Chondrocyte (in vitro differentiated cells): ENCODE data around the gene RASSF7. TPM values are rescaled to one million over a fixed set of nuclear protein-coding genes. Genes with fewer than 3 reads are reported as not detected.
A peak's percentile ranks its signal among the peaks of the same experiment; 100 is the strongest.

Experiments
- DNase-seq: peaks from one replicate; pipeline ENCODE4 v3.0.0; 2021; ENCODE audit warnings: mixed read lengths, low spot score
- H3K27ac Mint-ChIP-seq: one replicate; pipeline ENCODE4 v1.8.0; 2021; ENCODE audit warnings: mild to moderate bottlenecking, moderate library complexity, mixed read lengths; ENCODE audit not compliant: unreplicated experiment
- H3K27me3 Mint-ChIP-seq: 2 replicates; pipeline ENCODE4 v1.8.0; 2021; ENCODE audit warnings: low read depth, mixed read lengths
- H3K36me3 Mint-ChIP-seq: 2 replicates; pipeline ENCODE4 v1.8.0; 2021; ENCODE audit warnings: low read depth, mixed read lengths
- H3K4me1 Mint-ChIP-seq: 2 replicates; pipeline ENCODE4 v1.8.0; 2021; ENCODE audit warnings: low read depth, mild to moderate bottlenecking, mixed read lengths
- H3K4me3 Mint-ChIP-seq: one replicate; pipeline ENCODE4 v1.8.0; 2021; ENCODE audit warnings: mild to moderate bottlenecking, moderate library complexity, mixed read lengths; ENCODE audit not compliant: unreplicated experiment
- H3K9me3 Mint-ChIP-seq: 2 replicates; pipeline ENCODE4 v1.8.0; 2021; ENCODE audit warnings: low read depth, mixed read lengths
- total RNA-seq: library from RNA; stranded (reverse); gene quantifications from 3 replicates; pipeline ENCODE4 v1.2.1, GENCODE V29; 2021
- TF ChIP-seq, protein P1 (sequence below): fragments of 200-600 bp; sonication (generic); IDR thresholded peaks from 2 replicates; pipeline ENCODE4 v1.5.0; 2021; ENCODE audit warnings: antibody characterized with exemption, mild to moderate bottlenecking, moderate library complexity

RASSF7 gene
- total RNA-seq, 1 donor from 2014 or later = 28.7 TPM

- Mint-ChIP-seq H3K27ac (peak overlapping the region; percentile 85), H3K27me3 (no peaks in the 10 kb centered on the region), H3K4me1 (peaks cover 49% of the 10 kb centered on the region), H3K4me3 (peak overlapping the region; percentile 84), H3K36me3 (no peaks in the 10 kb centered on the region), H3K9me3 (no peaks in the 10 kb centered on the region)
- TF ChIP-seq, protein P1, sequence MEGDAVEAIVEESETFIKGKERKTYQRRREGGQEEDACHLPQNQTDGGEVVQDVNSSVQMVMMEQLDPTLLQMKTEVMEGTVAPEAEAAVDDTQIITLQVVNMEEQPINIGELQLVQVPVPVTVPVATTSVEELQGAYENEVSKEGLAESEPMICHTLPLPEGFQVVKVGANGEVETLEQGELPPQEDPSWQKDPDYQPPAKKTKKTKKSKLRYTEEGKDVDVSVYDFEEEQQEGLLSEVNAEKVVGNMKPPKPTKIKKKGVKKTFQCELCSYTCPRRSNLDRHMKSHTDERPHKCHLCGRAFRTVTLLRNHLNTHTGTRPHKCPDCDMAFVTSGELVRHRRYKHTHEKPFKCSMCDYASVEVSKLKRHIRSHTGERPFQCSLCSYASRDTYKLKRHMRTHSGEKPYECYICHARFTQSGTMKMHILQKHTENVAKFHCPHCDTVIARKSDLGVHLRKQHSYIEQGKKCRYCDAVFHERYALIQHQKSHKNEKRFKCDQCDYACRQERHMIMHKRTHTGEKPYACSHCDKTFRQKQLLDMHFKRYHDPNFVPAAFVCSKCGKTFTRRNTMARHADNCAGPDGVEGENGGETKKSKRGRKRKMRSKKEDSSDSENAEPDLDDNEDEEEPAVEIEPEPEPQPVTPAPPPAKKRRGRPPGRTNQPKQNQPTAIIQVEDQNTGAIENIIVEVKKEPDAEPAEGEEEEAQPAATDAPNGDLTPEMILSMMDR = no peak
- DNase-seq = no peak
Measured at GRCh38 chr11:577611-577894, 16.8 kb downstream of the RASSF7 start.

- Mint-ChIP-seq H3K4me3 (peak overlapping the region; percentile 84), H3K36me3 (no peaks in the 10 kb centered on the region), H3K27ac (peak overlapping the region; percentile 85), H3K4me1 (peaks cover 49% of the 10 kb centered on the region), H3K27me3 (no peaks in the 10 kb centered on the region), H3K9me3 (no peaks in the 10 kb centered on the region)
- TF ChIP-seq, protein P1 = no peak
- DNase-seq = no peak
Measured at GRCh38 chr11:578276-579035, 17.7 kb downstream of the RASSF7 start.

DNA sequence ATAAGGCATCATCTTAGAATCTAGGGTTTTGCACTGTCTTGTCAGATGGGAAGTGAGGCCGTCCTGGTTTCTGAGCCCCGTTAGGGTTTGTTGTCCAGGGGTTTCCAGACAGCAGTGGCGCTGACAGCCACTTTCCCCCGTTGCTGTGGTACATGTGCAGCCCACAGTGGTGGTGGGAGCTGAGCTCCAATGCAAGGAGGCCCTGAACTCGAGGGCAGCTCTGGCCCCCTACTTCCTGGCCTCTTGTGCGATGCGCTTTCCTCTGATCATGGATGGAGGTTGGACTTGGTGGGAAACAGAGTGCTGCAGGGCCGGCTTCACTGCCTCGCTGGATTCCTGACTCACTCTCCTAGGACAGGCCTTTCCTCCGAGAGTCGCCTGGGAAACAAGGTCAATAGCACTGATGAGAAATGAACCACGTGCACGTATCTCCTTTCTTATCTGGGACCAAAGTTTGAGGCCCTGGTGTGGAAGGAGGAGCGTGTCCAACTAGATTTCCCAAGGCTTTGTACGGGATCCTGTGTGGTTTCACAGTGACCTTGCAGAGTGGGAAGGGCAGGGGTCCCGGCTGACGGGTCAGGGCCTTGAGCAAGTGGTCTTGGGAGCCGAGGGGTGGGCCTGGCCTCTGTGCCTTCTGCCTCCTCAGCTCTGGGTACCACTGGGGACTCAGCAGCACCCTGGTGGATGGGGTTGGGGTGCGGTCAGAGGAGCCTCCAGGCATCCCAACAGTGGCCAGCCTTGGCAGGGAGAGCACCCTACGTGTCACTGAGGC is 19.2 kb downstream of the RASSF7 start:
- H3K27me3 Mint-ChIP-seq = no peaks in the 10 kb centered on the region
- TF ChIP-seq, protein P1 = no peak
- peaks cover 37% of the 10 kb centered on the region for H3K4me1 Mint-ChIP-seq
- no peak overlapping the region for H3K4me3 Mint-ChIP-seq
- no peaks in the 10 kb centered on the region for H3K9me3 Mint-ChIP-seq
- no peak for DNase-seq
- H3K27ac Mint-ChIP-seq = peak overlapping the region; percentile 18
- peaks cover 4% of the 10 kb centered on the region for H3K36me3 Mint-ChIP-seq

DNA sequence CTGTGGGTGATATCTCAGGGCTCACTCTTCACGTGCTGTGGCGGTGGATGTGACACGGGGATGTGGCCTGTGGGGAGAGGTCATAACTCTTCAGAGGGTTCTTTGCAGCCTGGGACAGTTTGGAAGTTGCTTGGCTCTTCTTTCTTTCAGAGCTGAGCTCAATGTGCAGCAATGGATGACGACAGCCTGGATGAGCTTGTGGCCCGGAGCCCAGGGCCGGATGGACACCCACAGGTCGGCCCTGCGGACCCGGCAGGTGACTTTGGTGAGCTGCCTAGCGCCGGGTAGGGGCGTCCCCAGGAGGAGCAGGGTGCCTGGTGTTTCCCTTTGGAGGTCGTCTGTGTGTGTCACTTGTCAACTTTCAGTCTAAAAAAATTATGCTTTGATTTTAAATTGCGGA is 20.6 kb downstream of the RASSF7 start:
- Mint-ChIP-seq H3K36me3 (peaks cover 6% of the 10 kb centered on the region), H3K27ac (peak overlapping the region; percentile 1), H3K9me3 (no peaks in the 10 kb centered on the region), H3K27me3 (no peaks in the 10 kb centered on the region), H3K4me1 (peaks cover 37% of the 10 kb centered on the region), H3K4me3 (no peak overlapping the region)
- TF ChIP-seq, protein P1 = no peak
- no peak for DNase-seq

GRCh38 chr11:581752-582151 is 21.0 kb downstream of the RASSF7 start:
- Mint-ChIP-seq H3K27ac (peak overlapping the region; percentile 37), H3K4me1 (peaks cover 40% of the 10 kb centered on the region), H3K36me3 (peaks cover 6% of the 10 kb centered on the region), H3K27me3 (no peaks in the 10 kb centered on the region), H3K9me3 (no peaks in the 10 kb centered on the region), H3K4me3 (no peak overlapping the region)
- TF ChIP-seq, protein P1 = no peak
- no peak for DNase-seq
